Measurements from ENCODE around the gene AUTS2.

- TF ChIP-seq, protein P1, sequence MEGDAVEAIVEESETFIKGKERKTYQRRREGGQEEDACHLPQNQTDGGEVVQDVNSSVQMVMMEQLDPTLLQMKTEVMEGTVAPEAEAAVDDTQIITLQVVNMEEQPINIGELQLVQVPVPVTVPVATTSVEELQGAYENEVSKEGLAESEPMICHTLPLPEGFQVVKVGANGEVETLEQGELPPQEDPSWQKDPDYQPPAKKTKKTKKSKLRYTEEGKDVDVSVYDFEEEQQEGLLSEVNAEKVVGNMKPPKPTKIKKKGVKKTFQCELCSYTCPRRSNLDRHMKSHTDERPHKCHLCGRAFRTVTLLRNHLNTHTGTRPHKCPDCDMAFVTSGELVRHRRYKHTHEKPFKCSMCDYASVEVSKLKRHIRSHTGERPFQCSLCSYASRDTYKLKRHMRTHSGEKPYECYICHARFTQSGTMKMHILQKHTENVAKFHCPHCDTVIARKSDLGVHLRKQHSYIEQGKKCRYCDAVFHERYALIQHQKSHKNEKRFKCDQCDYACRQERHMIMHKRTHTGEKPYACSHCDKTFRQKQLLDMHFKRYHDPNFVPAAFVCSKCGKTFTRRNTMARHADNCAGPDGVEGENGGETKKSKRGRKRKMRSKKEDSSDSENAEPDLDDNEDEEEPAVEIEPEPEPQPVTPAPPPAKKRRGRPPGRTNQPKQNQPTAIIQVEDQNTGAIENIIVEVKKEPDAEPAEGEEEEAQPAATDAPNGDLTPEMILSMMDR (IDR thresholded peaks at IDR 0.05), result no peak
- TF ChIP-seq POLR2A (IDR thresholded peaks at IDR 0.05), result no peak
- TF ChIP-seq EP300 (IDR thresholded peaks at IDR 0.05; ENCODE audit: low read depth), result no peak
These were observed 444.8 kb downstream of the AUTS2 start for GRCh38 chr7:70043015-70043538.
